Heart left ventricle (tissue), 16 donors: ENCODE results near the gene PIK3R1. TPM values are rescaled to one million over a fixed set of nuclear protein-coding genes. Genes with fewer than 3 reads are reported as not detected.

ENCODE experiments used
- ATAC-seq, 4 donors: fragments of 200-7000 bp; cut with Tn5 transposase; one replicate each; pipeline ENCODE4 v1.9.1; 2020 to 2022; ENCODE audit warnings: moderate library complexity in 4 of 4, mild to moderate bottlenecking in 3 of 4, moderate number of reproducible peaks in 1 of 4
- DNase-seq, 5 donors: peaks; one replicate each; pipeline ENCODE4 v3.0.0-alpha.2; 2020
- H3K27ac ChIP-seq, 12 donors: fragments of 200-600 bp; sonication (generic) in 4 of 12; one replicate each; pipeline versions ENCODE4 v1.5.0 to v1.8.0; 2016 to 2022; ENCODE audit warnings: mild to moderate bottlenecking in 2 of 12
- H3K27me3 ChIP-seq, 9 donors: fragments of 200-600 bp; sonication (generic) in 2 of 9; one replicate each; pipeline versions ENCODE4 v1.5.1 to v1.8.0; 2016 to 2022; ENCODE audit warnings: mild to moderate bottlenecking in 3 of 9
- H3K36me3 ChIP-seq, 9 donors: fragments of 200-600 bp; sonication (generic) in 2 of 9; one replicate each; pipeline versions ENCODE4 v1.5.0 to v1.8.0; 2018 to 2022; ENCODE audit warnings: mild to moderate bottlenecking in 2 of 9
- H3K4me1 ChIP-seq, 12 donors: fragments of 200-600 bp; sonication (generic) in 4 of 12; one replicate each; pipeline versions ENCODE4 v1.5.0 to v1.8.0; 2016 to 2022; ENCODE audit warnings: mild to moderate bottlenecking in 3 of 12
- H3K4me3 ChIP-seq, 12 donors: fragments of 200-600 bp; sonication (generic) in 4 of 12; one replicate each; pipeline versions ENCODE4 v1.5.0 to v1.8.0; 2017 to 2022; ENCODE audit warnings: mild to moderate bottlenecking in 9 of 12, moderate library complexity in 4 of 12
- H3K9me3 ChIP-seq, 12 donors: fragments of 200-600 bp; sonication (generic) in 4 of 12; one replicate each; pipeline versions ENCODE4 v1.5.0 to v1.8.0; 2016 to 2022; ENCODE audit warnings: mild to moderate bottlenecking in 1 of 12
- POLR2A ChIP-seq, 2 donors: fragments of 450-650 bp; IDR thresholded peaks; one replicate each; pipeline ENCODE4 v1.6.1; 2017; ENCODE audit warnings: antibody characterized with exemption in 2 of 2, mild to moderate bottlenecking in 2 of 2, moderate library complexity in 2 of 2
- WGBS, 4 donors: extraction: QIAGEN DNeasy Blood & Tissue Kit in 2 of 4; methylation state at CpG; one replicate each; pipeline versions ENCODE4 v1.1.5 to v1.1.7; 2013 to 2018; 5-methylcytosine and 5-hydroxymethylcytosine counted together
- intact Hi-C, 10 donors: fragments of 100-400 bp; cut with DNase I; formaldehyde crosslinking; loops; one replicate each; pipeline versions ENCODE4 v1.11.1 to v1.14.2; 2022
- polyA plus RNA-seq, 2 donors: library from polyadenylated mRNA; stranded (reverse); fragments of 200-250 nt; gene quantifications; one replicate each; pipeline ENCODE4 v1.2.3, GENCODE V29; 2013
- total RNA-seq, 9 donors: library from RNA; depleted of rRNA in 2 of 9; stranded (reverse); fragments of >200 nt in 2 of 9; fragmentation: NEBNext Ultra II Directional in 3 of 9; extraction: Animal tissue kit (Norgen Biotek cat#: 25700) in 3 of 9; gene quantifications; one replicate each; pipeline versions ENCODE4 v1.1.0 to v1.2.4, GENCODE V29; 2016 to 2023
- TF ChIP-seq, protein P1 (sequence below), 12 donors: fragments of 200-600 bp; sonication (generic) in 4 of 12; IDR thresholded peaks; one replicate each; pipeline versions ENCODE4 v1.5.0 to v1.8.0; 2018 to 2022; ENCODE audit warnings: antibody characterized with exemption in 12 of 12, mild to moderate bottlenecking in 5 of 12
- donor health status: ischemic (EF 13 %, LVEDD 7.1; RV severe dilation, severe dysfunction).
- donor health status: healthy with polysubstance abuse.
- donor health status: DM: no; HTN: yes; CAD: no.
- donor health status: DM: no; HTN: no; CAD: no.
- donor health status: ischemic (EF 25% LVEDD 6.9; RV normal size, moderate dysfunction).
- donor health status: ischemic (EF 25% LVEDD 5.7; RV mildly dilated, moderate dysfunction).
- donor health status: healthy.
- donor health status: DM: yes; HTN: yes; CAD: no.
- donor health status: ischemic (EF 35%, LVEDD 5.7; RV mildly dilated, moderate dysfunction).
- donor health status: nonischemic (EF 11% LVEDD 7.7; RV severe dilation, severe dysfunction).
- donor health status: DM: yes; HTN: yes; CAD: no.
- donor health status: PGD.
- donor health status: ischemic (EF 29% LVEDD 5.4; RV normal size, mild dysfunction).
- donor health status: nonischemic (EF 23%, LVEDD 6.1; RV moderate dilation, normal function).

The PIK3R1 gene
- total and polyA plus RNA-seq, 11 donors, result 16.3 to 221 (median 102) TPM

GRCh38 chr5:68189171-68189570, 26.4 kb upstream of the PIK3R1 start:
- H3K9me3 ChIP-seq, result no peaks in the 10 kb centered on the region
- DNase-seq (no peak), ATAC-seq (peak in 2 of 4 donors; percentile 36 to 38)
- TF ChIP-seq POLR2A (IDR thresholded peaks at IDR 0.05), result no peak
- TF ChIP-seq, protein P1, sequence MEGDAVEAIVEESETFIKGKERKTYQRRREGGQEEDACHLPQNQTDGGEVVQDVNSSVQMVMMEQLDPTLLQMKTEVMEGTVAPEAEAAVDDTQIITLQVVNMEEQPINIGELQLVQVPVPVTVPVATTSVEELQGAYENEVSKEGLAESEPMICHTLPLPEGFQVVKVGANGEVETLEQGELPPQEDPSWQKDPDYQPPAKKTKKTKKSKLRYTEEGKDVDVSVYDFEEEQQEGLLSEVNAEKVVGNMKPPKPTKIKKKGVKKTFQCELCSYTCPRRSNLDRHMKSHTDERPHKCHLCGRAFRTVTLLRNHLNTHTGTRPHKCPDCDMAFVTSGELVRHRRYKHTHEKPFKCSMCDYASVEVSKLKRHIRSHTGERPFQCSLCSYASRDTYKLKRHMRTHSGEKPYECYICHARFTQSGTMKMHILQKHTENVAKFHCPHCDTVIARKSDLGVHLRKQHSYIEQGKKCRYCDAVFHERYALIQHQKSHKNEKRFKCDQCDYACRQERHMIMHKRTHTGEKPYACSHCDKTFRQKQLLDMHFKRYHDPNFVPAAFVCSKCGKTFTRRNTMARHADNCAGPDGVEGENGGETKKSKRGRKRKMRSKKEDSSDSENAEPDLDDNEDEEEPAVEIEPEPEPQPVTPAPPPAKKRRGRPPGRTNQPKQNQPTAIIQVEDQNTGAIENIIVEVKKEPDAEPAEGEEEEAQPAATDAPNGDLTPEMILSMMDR (IDR thresholded peaks at IDR 0.05), result no peak
- H3K36me3 ChIP-seq, result no peaks in the 10 kb centered on the region
- H3K27ac ChIP-seq, result no peak overlapping the region
- no peaks in the 10 kb centered on the region for H3K27me3 ChIP-seq
- H3K4me3 ChIP-seq, result no peak overlapping the region
- peaks cover 0 to 25% (median 11%) of the 10 kb centered on the region in 12 donors for H3K4me1 ChIP-seq
- WGBS, 4 donors, result 62 to 75% (median 66%) methylated on average over 7 of the region's 7 CpGs
- intact Hi-C loops, result no loop called here

DNA sequence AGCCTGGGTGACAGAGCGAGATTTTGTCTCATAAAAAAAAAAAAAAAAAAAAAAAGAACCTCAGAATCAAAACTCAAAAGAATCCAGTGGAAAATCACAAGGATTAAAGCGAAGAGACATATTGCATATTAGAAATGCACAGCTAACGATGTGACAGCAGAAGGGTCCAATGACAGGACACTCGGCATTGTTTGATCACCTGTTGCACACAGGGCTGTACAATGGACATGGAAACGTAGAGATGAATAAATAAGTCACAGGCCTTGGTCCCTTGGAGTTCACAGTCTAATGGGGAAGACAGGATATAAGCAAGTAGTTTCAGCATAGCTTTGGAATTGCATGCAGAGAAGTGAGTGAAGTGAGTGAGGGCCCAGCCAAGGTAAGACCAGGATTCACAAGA, 25.9 kb upstream of the PIK3R1 start:
- Histone ChIP-seq H3K36me3 (no peaks in the 10 kb centered on the region), H3K27me3 (no peaks in the 10 kb centered on the region), H3K27ac (no peak overlapping the region), H3K9me3 (no peaks in the 10 kb centered on the region), H3K4me1 (peaks cover 0 to 25% (median 11%) of the 10 kb centered on the region in 12 donors), H3K4me3 (no peak overlapping the region)
- WGBS, 4 donors, result 89 to 97% (median 95%) methylated on average over 5 of the region's 5 CpGs
- no peak for TF ChIP-seq POLR2A (IDR thresholded peaks at IDR 0.05)
- TF ChIP-seq, protein P1 (IDR thresholded peaks at IDR 0.05), result no peak
- ATAC-seq, result no peak
- intact Hi-C loops, result no loop called here
- no peak for DNase-seq

- TF ChIP-seq POLR2A (IDR thresholded peaks at IDR 0.05), result no peak
- TF ChIP-seq, protein P1 (IDR thresholded peaks at IDR 0.05), result no peak
- no peaks in the 10 kb centered on the region for H3K36me3 ChIP-seq
- ATAC-seq, result no peak
- H3K4me3 ChIP-seq, result no peak overlapping the region
- no peak overlapping the region for H3K27ac ChIP-seq
- no peak for DNase-seq
- H3K4me1 ChIP-seq, result peaks cover 0 to 25% (median 11%) of the 10 kb centered on the region in 12 donors
- WGBS, 4 donors, result 98 to 99% (median 99%) methylated on average over 4 of the region's 4 CpGs
- H3K9me3 ChIP-seq, result no peaks in the 10 kb centered on the region
- no peaks in the 10 kb centered on the region for H3K27me3 ChIP-seq
- intact Hi-C loops, result no loop called here
Measured at GRCh38 chr5:68190619-68191018, 24.9 kb upstream of the PIK3R1 start.

DNA sequence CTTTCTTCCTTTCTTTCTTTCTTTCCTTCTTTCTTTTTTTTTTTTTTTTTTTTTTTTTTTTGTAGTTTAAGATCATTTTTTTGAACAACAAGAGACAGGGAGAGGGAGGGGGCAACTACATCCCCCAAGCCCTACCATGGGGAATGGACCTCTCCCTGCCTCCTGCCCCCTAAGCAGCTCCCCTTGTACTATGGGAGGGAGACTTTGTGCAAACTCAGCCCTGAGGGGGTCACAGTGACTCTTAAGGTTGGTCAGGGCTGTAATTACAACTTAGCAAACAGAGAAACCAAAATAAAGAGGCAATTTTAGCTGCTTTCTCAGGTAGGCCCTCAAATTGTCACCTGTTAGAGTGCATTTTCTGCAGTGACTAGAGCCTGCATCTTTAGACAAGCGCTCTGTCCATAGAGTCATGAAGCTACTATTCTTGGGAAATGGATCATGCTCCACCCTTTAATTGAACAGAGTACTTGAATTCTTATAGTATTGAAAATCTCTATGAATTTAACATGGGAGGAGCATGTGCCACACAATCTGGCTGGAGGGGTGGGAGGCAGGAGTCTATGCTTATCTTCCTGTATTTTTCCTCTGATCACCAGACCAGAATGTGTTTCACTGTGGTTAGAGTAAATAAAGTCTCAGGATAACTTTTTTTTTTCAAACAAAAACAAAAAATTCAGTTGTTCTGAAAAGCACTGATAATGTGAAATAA, 24.3 kb upstream of the PIK3R1 start:
- no peak for ATAC-seq

More for the DNA sequence above, 24.3 kb upstream of the PIK3R1 start:
- no peak overlapping the region for H3K4me3 ChIP-seq
- peaks cover 0 to 25% (median 11%) of the 10 kb centered on the region in 12 donors for H3K4me1 ChIP-seq
- intact Hi-C loops, result no loop called here
- TF ChIP-seq, protein P1 (IDR thresholded peaks at IDR 0.05), result no peak
- no peak for TF ChIP-seq POLR2A (IDR thresholded peaks at IDR 0.05)
- no peak overlapping the region for H3K27ac ChIP-seq
- H3K9me3 ChIP-seq, result no peaks in the 10 kb centered on the region
- no peaks in the 10 kb centered on the region for H3K27me3 ChIP-seq
- 100% methylated on average over 1 of the region's 1 CpG for WGBS, 4 donors
- no peaks in the 10 kb centered on the region for H3K36me3 ChIP-seq
- DNase-seq, result no peak
